HEK293 (cell line): ENCODE measurements around the gene TLR2.

ENCODE experiments used
- CTCF ChIA-PET: fragments of 350-600 bp; formaldehyde crosslinking; extraction: SDS; loops from one replicate; lab custom pipeline; 2021; ENCODE audit warnings: antibody characterized with exemption; lab: Yijun Ruan, JAX
- POLR2A ChIA-PET: fragments of 300-600 bp; formaldehyde crosslinking; extraction: SDS; loops from one replicate; lab custom pipeline; 2020; ENCODE audit warnings: antibody characterized with exemption, inconsistent platforms; lab: Yijun Ruan, JAX
- H3K27ac ChIP-seq: fragments of 200-500 bp; sonication (Bioruptor generic); 2 replicates; pipeline ENCODE4 v1.5.1; 2014; ENCODE audit warnings: low read depth, low read length, control low read depth, inconsistent platforms; ENCODE audit errors: extremely low read depth
- H3K36me3 ChIP-seq, 2 experiments: fragments of 200-500 bp in 1 of 2; sonication (Bioruptor generic) in 1 of 2; 1 replicate in 1 of 2; 2 replicates in 1 of 2; pipeline ENCODE4 v1.5.1; 2014 to 2017; ENCODE audit warnings: inconsistent platforms in 2 of 2, low read length in 2 of 2; ENCODE audit not compliant: control insufficient read depth in 2 of 2, insufficient read depth in 1 of 2
- H3K4me1 ChIP-seq: fragments of 200-500 bp; sonication (Bioruptor generic); 2 replicates; pipeline ENCODE4 v1.5.1; 2014; ENCODE audit warnings: mild to moderate bottlenecking, low read length, inconsistent platforms; ENCODE audit not compliant: control insufficient read depth, insufficient read depth
- H3K4me3 ChIP-seq: 2 replicates; pipeline ENCODE4 v1.5.1; 2011; ENCODE audit warnings: low read depth, mild to moderate bottlenecking, control low read depth, low read length, moderate library complexity
- H3K9me3 ChIP-seq: fragments of 200-500 bp; sonication (Bioruptor generic); 2 replicates; pipeline ENCODE4 v1.5.1; 2014; ENCODE audit warnings: low read depth, low read length, inconsistent platforms; ENCODE audit not compliant: control insufficient read depth, insufficient read depth
- EGR2 ChIP-seq: fragments of 450-650 bp; formaldehyde crosslinking; IDR thresholded peaks from 2 replicates; pipeline ENCODE4 v1.5.1; 2016; ENCODE audit warnings: low read depth, missing biosample characterization, missing genetic modification characterization
- GLIS2 ChIP-seq: fragments of 450-650 bp; formaldehyde crosslinking; IDR thresholded peaks from 2 replicates; pipeline ENCODE4 v1.5.1; 2016; ENCODE audit warnings: missing biosample characterization, missing genetic modification characterization
- HOXD13 ChIP-seq: sonication (generic); formaldehyde crosslinking; IDR thresholded peaks from 2 replicates; pipeline ENCODE4 v1.8.0; 2022; ENCODE audit warnings: missing genetic modification reagents, borderline replicate concordance
- KLF1 ChIP-seq: fragments of 450-650 bp; formaldehyde crosslinking; IDR thresholded peaks from 2 replicates; pipeline ENCODE4 v1.5.1; 2016; ENCODE audit warnings: missing biosample characterization, missing genetic modification characterization
- OVOL3 ChIP-seq: fragments of 450-650 bp; formaldehyde crosslinking; IDR thresholded peaks from 2 replicates; pipeline ENCODE4 v1.5.1; 2016; ENCODE audit warnings: missing biosample characterization, missing genetic modification characterization
- WT1 ChIP-seq: fragments of 450-650 bp; formaldehyde crosslinking; IDR thresholded peaks from 2 replicates; pipeline ENCODE4 v1.5.1; 2016; ENCODE audit warnings: missing biosample characterization, missing genetic modification characterization
- ZBTB7A ChIP-seq: fragments of 450-650 bp; formaldehyde crosslinking; IDR thresholded peaks from 2 replicates; pipeline ENCODE4 v1.5.1; 2016; ENCODE audit warnings: low read depth, missing biosample characterization, missing genetic modification characterization
- ZNF121 ChIP-seq: fragments of 450-650 bp; formaldehyde crosslinking; IDR thresholded peaks from 2 replicates; pipeline ENCODE4 v1.5.1; 2016; ENCODE audit warnings: missing biosample characterization, missing genetic modification characterization
- ZNF132 ChIP-seq: fragments of 450-650 bp; formaldehyde crosslinking; IDR thresholded peaks from 2 replicates; pipeline ENCODE4 v1.5.1; 2017; ENCODE audit warnings: missing biosample characterization, missing genetic modification characterization, borderline replicate concordance
- ZNF146 ChIP-seq: fragments of 450-650 bp; formaldehyde crosslinking; IDR thresholded peaks from 2 replicates; pipeline ENCODE4 v1.5.1; 2016; ENCODE audit warnings: missing biosample characterization, missing genetic modification characterization
- ZNF248 ChIP-seq: fragments of 450-650 bp; formaldehyde crosslinking; IDR thresholded peaks from 2 replicates; pipeline ENCODE4 v1.5.1; 2017; ENCODE audit warnings: missing biosample characterization, missing genetic modification characterization
- ZNF274 ChIP-seq, 2 experiments: fragments of 200-500 bp in 1 of 2; fragments of 450-650 bp in 1 of 2; sonication (Bioruptor generic) in 1 of 2; formaldehyde crosslinking in 1 of 2; IDR thresholded peaks; 2 replicates each; pipeline versions ENCODE4 v1.5.1 to v1.6.1; 2014 to 2016; ENCODE audit warnings: borderline replicate concordance in 1 of 2, inconsistent platforms in 1 of 2, low read length in 1 of 2, missing biosample characterization in 1 of 2, missing genetic modification characterization in 1 of 2
- ZNF394 ChIP-seq: fragments of 450-650 bp; formaldehyde crosslinking; IDR thresholded peaks from 2 replicates; pipeline ENCODE4 v1.5.1; 2016; ENCODE audit warnings: missing biosample characterization, missing genetic modification characterization, mild to moderate bottlenecking, moderate library complexity, borderline replicate concordance
- ZNF423 ChIP-seq: fragments of 450-650 bp; formaldehyde crosslinking; IDR thresholded peaks from 2 replicates; pipeline ENCODE4 v1.5.1; 2016; ENCODE audit warnings: missing biosample characterization, missing genetic modification characterization
- ZNF521 ChIP-seq: fragments of 450-650 bp; formaldehyde crosslinking; IDR thresholded peaks from 2 replicates; pipeline ENCODE4 v1.5.1; 2017; ENCODE audit warnings: missing biosample characterization, mild to moderate bottlenecking, missing genetic modification characterization
- ZNF544 ChIP-seq: fragments of 450-650 bp; formaldehyde crosslinking; IDR thresholded peaks from 2 replicates; pipeline ENCODE4 v1.5.0; 2017; ENCODE audit warnings: missing biosample characterization, missing genetic modification characterization
- ZNF571 ChIP-seq: fragments of 450-650 bp; formaldehyde crosslinking; IDR thresholded peaks from 2 replicates; pipeline ENCODE4 v1.5.0; 2017; ENCODE audit warnings: missing biosample characterization, missing genetic modification characterization
- ZNF610 ChIP-seq: fragments of 450-650 bp; formaldehyde crosslinking; IDR thresholded peaks from 2 replicates; pipeline ENCODE4 v1.5.1; 2016; ENCODE audit warnings: missing biosample characterization, missing genetic modification characterization, borderline replicate concordance
- ZNF654 ChIP-seq: fragments of 450-650 bp; formaldehyde crosslinking; IDR thresholded peaks from 2 replicates; pipeline ENCODE4 v1.5.1; 2016; ENCODE audit warnings: low read depth, missing biosample characterization, missing genetic modification characterization
- ZNF658 ChIP-seq: fragments of 450-650 bp; formaldehyde crosslinking; IDR thresholded peaks from 2 replicates; pipeline ENCODE4; 2016; ENCODE audit warnings: missing biosample characterization, missing genetic modification characterization
- ZNF707 ChIP-seq: fragments of 450-650 bp; formaldehyde crosslinking; IDR thresholded peaks from 2 replicates; pipeline ENCODE4 v1.5.1; 2016; ENCODE audit warnings: missing biosample characterization, missing genetic modification characterization
- TF ChIP-seq, protein P1 (sequence below): fragments of 450-650 bp; formaldehyde crosslinking; IDR thresholded peaks from 2 replicates; pipeline ENCODE4 v1.5.1; 2017; ENCODE audit warnings: missing biosample characterization, missing genetic modification characterization
- TF ChIP-seq, protein P2 (sequence below): fragments of 450-650 bp; formaldehyde crosslinking; IDR thresholded peaks from 2 replicates; pipeline ENCODE4 v1.5.1; 2016; ENCODE audit warnings: missing biosample characterization, missing genetic modification characterization
- TF ChIP-seq, protein P3 (sequence below): sonication (generic); formaldehyde crosslinking; IDR thresholded peaks from 2 replicates; pipeline ENCODE4 v1.8.1; 2022; ENCODE audit warnings: mild to moderate bottlenecking, moderate library complexity, missing genetic modification reagents
- TF ChIP-seq, protein P4 (sequence below): fragments of 450-650 bp; formaldehyde crosslinking; IDR thresholded peaks from 2 replicates; pipeline ENCODE4 v1.5.1; 2016; ENCODE audit warnings: missing biosample characterization, missing genetic modification characterization
- TF ChIP-seq, protein P5 (sequence below): fragments of 450-650 bp; formaldehyde crosslinking; IDR thresholded peaks from 2 replicates; pipeline ENCODE4 v1.5.1; 2017; ENCODE audit warnings: missing biosample characterization, missing genetic modification characterization
- TF ChIP-seq, protein P6 (sequence below): fragments of 450-650 bp; formaldehyde crosslinking; IDR thresholded peaks from 2 replicates; pipeline ENCODE4 v1.5.1; 2016; ENCODE audit warnings: missing biosample characterization, missing genetic modification characterization

Gene TLR2

DNA sequence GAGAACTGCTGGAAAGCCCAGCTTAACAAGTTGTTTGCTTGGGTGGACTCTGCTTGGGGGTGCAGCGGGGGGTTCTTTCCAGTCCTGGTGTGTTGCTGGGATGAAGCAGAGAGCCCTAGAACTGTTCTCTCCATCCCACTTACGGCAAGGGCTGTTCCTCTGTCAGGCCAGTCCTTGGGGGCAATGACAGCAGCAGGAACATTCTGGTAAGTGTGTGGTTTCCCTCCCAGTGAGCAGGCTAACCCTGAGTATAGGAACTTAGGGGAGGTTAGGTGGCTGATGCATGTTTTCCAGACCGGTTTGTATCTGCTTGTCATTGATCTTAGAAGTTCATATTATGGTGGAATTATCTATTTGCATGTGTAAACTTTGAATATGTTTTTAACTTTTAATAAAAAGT lies 46.9 kb upstream of the TLR2 start:
- CTCF ChIA-PET: no interaction called here
- Histone ChIP-seq H3K4me3 (no peak overlapping the region), H3K27ac (no peak overlapping the region), H3K36me3 (peaks cover 0 to 42% of the 10 kb centered on the region in 2 experiments; a peak in 1 of 3 replicates)
- no peak for TF ChIP-seq ZNF423 (tag by site-specific recombination)
- TF ChIP-seq OVOL3: no peak
- TF ChIP-seq, protein P1, sequence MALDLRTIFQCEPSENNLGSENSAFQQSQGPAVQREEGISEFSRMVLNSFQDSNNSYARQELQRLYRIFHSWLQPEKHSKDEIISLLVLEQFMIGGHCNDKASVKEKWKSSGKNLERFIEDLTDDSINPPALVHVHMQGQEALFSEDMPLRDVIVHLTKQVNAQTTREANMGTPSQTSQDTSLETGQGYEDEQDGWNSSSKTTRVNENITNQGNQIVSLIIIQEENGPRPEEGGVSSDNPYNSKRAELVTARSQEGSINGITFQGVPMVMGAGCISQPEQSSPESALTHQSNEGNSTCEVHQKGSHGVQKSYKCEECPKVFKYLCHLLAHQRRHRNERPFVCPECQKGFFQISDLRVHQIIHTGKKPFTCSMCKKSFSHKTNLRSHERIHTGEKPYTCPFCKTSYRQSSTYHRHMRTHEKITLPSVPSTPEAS (tag by site-specific recombination): no peak
- TF ChIP-seq ZNF146 (tag by site-specific recombination): no peak
- no peak for TF ChIP-seq ZNF248 (tag by site-specific recombination)
- no peak for TF ChIP-seq WT1 (tag by site-specific recombination)
- TF ChIP-seq, protein P2, sequence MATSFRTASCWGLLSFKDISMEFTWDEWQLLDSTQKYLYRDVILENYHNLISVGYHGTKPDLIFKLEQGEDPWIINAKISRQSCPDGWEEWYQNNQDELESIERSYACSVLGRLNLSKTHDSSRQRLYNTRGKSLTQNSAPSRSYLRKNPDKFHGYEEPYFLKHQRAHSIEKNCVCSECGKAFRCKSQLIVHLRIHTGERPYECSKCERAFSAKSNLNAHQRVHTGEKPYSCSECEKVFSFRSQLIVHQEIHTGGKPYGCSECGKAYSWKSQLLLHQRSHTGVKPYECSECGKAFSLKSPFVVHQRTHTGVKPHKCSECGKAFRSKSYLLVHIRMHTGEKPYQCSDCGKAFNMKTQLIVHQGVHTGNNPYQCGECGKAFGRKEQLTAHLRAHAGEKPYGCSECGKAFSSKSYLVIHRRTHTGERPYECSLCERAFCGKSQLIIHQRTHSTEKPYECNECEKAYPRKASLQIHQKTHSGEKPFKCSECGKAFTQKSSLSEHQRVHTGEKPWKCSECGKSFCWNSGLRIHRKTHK (tag by site-specific recombination): no peak
- TF ChIP-seq ZNF571: no peak
- no peak for TF ChIP-seq ZNF544 (tag by site-specific recombination)
- TF ChIP-seq ZNF521 (tag by site-specific recombination): no peak
- TF ChIP-seq, protein P3, sequence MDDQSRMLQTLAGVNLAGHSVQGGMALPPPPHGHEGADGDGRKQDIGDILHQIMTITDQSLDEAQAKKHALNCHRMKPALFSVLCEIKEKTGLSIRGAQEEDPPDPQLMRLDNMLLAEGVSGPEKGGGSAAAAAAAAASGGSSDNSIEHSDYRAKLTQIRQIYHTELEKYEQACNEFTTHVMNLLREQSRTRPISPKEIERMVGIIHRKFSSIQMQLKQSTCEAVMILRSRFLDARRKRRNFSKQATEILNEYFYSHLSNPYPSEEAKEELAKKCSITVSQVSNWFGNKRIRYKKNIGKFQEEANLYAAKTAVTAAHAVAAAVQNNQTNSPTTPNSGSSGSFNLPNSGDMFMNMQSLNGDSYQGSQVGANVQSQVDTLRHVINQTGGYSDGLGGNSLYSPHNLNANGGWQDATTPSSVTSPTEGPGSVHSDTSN (CRISPR knock-in tag): no peak
- TF ChIP-seq HOXD13 (CRISPR knock-in tag): no peak
- TF ChIP-seq, protein P4, sequence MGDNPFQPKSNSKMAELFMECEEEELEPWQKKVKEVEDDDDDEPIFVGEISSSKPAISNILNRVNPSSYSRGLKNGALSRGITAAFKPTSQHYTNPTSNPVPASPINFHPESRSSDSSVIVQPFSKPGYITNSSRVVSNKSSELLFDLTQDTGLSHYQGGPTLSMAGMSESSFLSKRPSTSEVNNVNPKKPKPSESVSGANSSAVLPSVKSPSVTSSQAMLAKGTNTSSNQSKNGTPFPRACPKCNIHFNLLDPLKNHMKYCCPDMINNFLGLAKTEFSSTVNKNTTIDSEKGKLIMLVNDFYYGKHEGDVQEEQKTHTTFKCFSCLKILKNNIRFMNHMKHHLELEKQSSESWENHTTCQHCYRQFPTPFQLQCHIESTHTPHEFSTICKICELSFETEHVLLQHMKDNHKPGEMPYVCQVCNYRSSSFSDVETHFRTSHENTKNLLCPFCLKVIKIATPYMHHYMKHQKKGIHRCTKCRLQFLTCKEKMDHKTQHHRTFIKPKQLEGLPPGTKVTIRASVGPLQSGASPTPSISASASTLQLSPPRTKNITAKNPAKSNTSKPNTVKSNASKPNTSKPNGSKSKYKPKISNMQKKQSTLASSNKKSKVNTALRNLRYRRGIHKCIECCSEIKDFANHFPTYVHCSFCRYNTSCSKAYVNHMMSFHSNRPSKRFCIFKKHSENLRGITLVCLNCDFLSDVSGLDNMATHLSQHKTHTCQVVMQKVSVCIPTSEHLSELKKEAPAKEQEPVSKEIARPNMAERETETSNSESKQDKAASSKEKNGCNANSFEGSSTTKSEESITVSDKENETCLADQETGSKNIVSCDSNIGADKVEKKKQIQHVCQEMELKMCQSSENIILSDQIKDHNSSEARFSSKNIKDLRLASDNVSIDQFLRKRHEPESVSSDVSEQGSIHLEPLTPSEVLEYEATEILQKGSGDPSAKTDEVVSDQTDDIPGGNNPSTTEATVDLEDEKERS: no peak
- TF ChIP-seq GLIS2: no peak
- TF ChIP-seq EGR2 (tag by site-specific recombination): no peak
- TF ChIP-seq ZNF274 (IDR thresholded peaks at IDR 0.05; ENCODE audit: low read length): no peak
- TF ChIP-seq ZNF274 (tag by site-specific recombination; IDR thresholded peaks at IDR 0.05; ENCODE audit: borderline replicate concordance): no peak
- no peak for TF ChIP-seq ZBTB7A
- TF ChIP-seq, all 188 proteins: peak for 0
- H3K4me1 ChIP-seq: no peaks in the 10 kb centered on the region
- POLR2A ChIA-PET: no interaction called here
- H3K9me3 ChIP-seq: no peaks in the 10 kb centered on the region

DNA sequence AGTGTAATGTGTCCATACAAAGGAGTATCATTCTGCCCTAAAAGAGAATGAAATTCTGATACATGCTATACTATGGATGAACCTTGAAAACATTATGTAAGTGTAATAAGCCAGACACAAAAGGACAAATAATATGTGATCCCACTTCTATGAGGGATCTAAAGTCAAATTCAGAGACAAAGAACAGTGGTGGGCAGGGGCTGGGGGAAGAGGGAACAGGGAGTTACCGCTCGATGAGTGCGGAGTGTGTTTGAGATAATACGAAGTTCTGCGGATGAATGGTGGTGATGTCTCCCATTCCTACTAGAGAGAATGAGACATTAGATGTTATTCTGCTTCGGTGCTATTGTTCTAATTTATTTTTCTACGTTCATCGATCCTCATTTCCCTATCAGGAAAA lies 46.1 kb upstream of the TLR2 start:
- ChIA-PET CTCF (no interaction called here), POLR2A (no interaction called here)
- Histone ChIP-seq H3K4me1 (no peaks in the 10 kb centered on the region), H3K4me3 (no peak overlapping the region), H3K27ac (no peak overlapping the region), H3K9me3 (no peaks in the 10 kb centered on the region), H3K36me3 (peaks cover 0 to 36% of the 10 kb centered on the region in 2 experiments; a peak in 1 of 3 replicates)
- TF ChIP-seq, protein P5, sequence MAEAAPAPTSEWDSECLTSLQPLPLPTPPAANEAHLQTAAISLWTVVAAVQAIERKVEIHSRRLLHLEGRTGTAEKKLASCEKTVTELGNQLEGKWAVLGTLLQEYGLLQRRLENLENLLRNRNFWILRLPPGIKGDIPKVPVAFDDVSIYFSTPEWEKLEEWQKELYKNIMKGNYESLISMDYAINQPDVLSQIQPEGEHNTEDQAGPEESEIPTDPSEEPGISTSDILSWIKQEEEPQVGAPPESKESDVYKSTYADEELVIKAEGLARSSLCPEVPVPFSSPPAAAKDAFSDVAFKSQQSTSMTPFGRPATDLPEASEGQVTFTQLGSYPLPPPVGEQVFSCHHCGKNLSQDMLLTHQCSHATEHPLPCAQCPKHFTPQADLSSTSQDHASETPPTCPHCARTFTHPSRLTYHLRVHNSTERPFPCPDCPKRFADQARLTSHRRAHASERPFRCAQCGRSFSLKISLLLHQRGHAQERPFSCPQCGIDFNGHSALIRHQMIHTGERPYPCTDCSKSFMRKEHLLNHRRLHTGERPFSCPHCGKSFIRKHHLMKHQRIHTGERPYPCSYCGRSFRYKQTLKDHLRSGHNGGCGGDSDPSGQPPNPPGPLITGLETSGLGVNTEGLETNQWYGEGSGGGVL (tag by site-specific recombination): no peak
- TF ChIP-seq ZNF654 (tag by site-specific recombination) (no peak), OVOL3 (no peak), ZNF610 (tag by site-specific recombination) (no peak), ZNF121 (tag by site-specific recombination) (no peak), ZNF132 (tag by site-specific recombination) (no peak), ZNF658 (no peak), KLF1 (tag by site-specific recombination) (no peak), ZNF394 (tag by site-specific recombination) (no peak), ZNF707 (no peak)
- TF ChIP-seq, protein P6, sequence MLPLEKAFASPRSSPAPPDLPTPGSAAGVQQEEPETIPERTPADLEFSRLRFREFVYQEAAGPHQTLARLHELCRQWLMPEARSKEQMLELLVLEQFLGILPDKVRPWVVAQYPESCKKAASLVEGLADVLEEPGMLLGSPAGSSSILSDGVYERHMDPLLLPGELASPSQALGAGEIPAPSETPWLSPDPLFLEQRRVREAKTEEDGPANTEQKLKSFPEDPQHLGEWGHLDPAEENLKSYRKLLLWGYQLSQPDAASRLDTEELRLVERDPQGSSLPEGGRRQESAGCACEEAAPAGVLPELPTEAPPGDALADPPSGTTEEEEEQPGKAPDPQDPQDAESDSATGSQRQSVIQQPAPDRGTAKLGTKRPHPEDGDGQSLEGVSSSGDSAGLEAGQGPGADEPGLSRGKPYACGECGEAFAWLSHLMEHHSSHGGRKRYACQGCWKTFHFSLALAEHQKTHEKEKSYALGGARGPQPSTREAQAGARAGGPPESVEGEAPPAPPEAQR (tag by site-specific recombination): no peak
